PC-9 (cell line): ENCODE measurements around the gene KCNQ1OT1. TPM values are rescaled to one million over a fixed set of nuclear protein-coding genes. Genes with fewer than 3 reads are reported as not detected.

Experiments
- BruUV-seq: library from RNA; stranded (reverse); fragments of 400-500 nt; replicated peaks from 2 replicates; lab custom pipeline; 2021; lab: Mats Ljungman, UMichigan
- CTCF ChIA-PET: fragments of 300-600 bp; sonication (Branson Sonifier 250); formaldehyde crosslinking; loops from one replicate; lab custom pipeline; 2022; ENCODE audit warnings: antibody characterized with exemption; lab: Charles Lee
- POLR2A ChIA-PET: fragments of 300-600 bp; sonication (Branson Sonifier 250); formaldehyde crosslinking; loops from one replicate; lab custom pipeline; 2022; ENCODE audit warnings: antibody characterized with exemption; ENCODE audit not compliant: unreplicated experiment; lab: Charles Lee
- DNase-seq, 2 experiments: peaks; one replicate each; pipeline versions ENCODE4 v3.0.0 to v3.0.0-alpha.2; 2015 to 2022; ENCODE audit warnings: mixed read lengths in 1 of 2
- H2AFZ ChIP-seq: fragments of 200-600 bp; sonication (generic); 2 replicates; pipeline ENCODE4 v1.8.1; 2017; ENCODE audit warnings: antibody characterized with exemption
- H3F3A ChIP-seq: fragments of 200-600 bp; sonication (generic); 2 replicates; pipeline ENCODE4 v1.8.1; 2017; ENCODE audit warnings: antibody characterized with exemption, mild to moderate bottlenecking, low read depth; ENCODE audit not compliant: insufficient read depth
- H3K27ac ChIP-seq: fragments of 200-600 bp; sonication (generic); 2 replicates; pipeline ENCODE4 v1.6.1; 2016; ENCODE audit warnings: mixed run types
- H3K27me3 ChIP-seq: fragments of 200-600 bp; sonication (generic); 2 replicates; pipeline ENCODE4 v1.6.1; 2016; ENCODE audit warnings: low read depth, mixed run types; ENCODE audit not compliant: insufficient read depth
- H3K36me3 ChIP-seq: fragments of 200-600 bp; sonication (generic); 2 replicates; pipeline ENCODE4 v1.6.1; 2016; ENCODE audit warnings: low read depth, mixed run types
- H3K4me1 ChIP-seq: fragments of 200-600 bp; sonication (generic); replicated peaks from 2 replicates; pipeline ENCODE4 v1.6.1; 2016; ENCODE audit warnings: mixed run types; ENCODE audit not compliant: insufficient read depth
- H3K4me2 ChIP-seq: fragments of 200-600 bp; sonication (generic); 2 replicates; pipeline ENCODE4 v1.6.1; 2017; ENCODE audit warnings: mixed run types
- H3K4me3 ChIP-seq: fragments of 200-600 bp; sonication (generic); 2 replicates; pipeline ENCODE4 v1.6.1; 2016; ENCODE audit warnings: mixed run types
- H3K79me2 ChIP-seq: fragments of 200-600 bp; sonication (generic); 2 replicates; pipeline ENCODE4 v1.6.1; 2017; ENCODE audit warnings: low read depth, mixed run types
- H3K9me2 ChIP-seq: fragments of 200-600 bp; sonication (generic); 2 replicates; pipeline ENCODE4 v1.8.1; 2017; ENCODE audit warnings: mild to moderate bottlenecking; ENCODE audit not compliant: insufficient read depth
- H3K9me3 ChIP-seq: fragments of 200-600 bp; sonication (generic); 2 replicates; pipeline ENCODE4 v1.8.1; 2016; ENCODE audit warnings: low read depth; ENCODE audit not compliant: insufficient read depth
- H4K20me1 ChIP-seq: fragments of 200-600 bp; sonication (generic); 2 replicates; pipeline ENCODE4 v1.8.1; 2017; ENCODE audit not compliant: insufficient read depth
- EZH2 ChIP-seq: fragments of 200-600 bp; sonication (generic); IDR thresholded peaks from 2 replicates; pipeline ENCODE4 v1.8.0; 2017; ENCODE audit warnings: antibody characterized with exemption, low read depth
- intact Hi-C: fragments of 100-400 bp; cut with micrococcal nuclease; formaldehyde crosslinking; loops from one replicate; pipeline ENCODE4 v1.10.0; 2022; ENCODE audit not compliant: unreplicated experiment
- total RNA-seq: library from RNA; stranded (reverse); gene quantifications from 2 replicates; pipeline ENCODE4 v1.2.3, GENCODE V29; 2021
- TF ChIP-seq, protein P1 (sequence below): fragments of 200-600 bp; sonication (generic); conservative IDR thresholded peaks from 2 replicates; pipeline ENCODE4 v1.6.1; 2017; ENCODE audit warnings: mixed run types, antibody characterized with exemption, mild to moderate bottlenecking, moderate library complexity

The KCNQ1OT1 gene
- total RNA-seq, 1 experiment from 2014 or later = 3.4 TPM

DNA sequence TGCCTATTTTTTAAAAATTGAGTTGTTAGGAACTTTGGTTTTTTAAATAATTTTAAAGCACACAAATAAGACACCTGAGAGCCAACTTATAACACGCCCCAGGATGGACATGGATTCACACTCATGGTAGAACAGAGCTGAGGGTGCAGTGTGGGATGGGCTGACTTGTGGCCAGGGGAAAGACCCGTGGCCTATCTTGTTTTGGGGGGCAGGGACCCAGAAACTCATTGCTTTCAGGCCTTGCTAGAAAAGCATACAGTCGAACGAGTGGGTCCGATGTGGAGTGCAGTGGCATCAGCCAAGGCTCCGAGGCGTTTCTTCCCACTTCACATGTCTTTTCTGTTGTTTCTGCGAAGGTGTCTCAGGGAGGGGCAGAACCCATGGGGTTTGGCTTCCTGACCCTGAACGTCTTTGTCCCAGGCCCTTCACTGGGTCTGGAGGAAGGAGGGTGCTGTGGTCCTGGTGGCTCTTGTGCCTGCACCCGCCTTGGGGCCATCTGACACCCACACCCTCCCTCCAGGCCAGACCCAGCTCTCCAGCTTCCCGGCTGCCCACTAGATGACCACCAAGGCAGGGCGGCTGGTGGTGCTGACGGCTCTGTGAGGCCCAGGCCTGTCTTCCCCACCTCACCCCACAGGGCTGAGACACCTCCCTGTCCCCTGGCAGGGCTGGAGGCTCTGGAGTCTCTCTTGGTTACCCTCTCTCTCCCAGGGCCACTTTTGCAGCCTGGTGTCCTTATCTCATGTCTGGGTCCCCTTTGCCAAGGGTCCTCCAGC, 134.2 kb downstream of the KCNQ1OT1 start:
- intact Hi-C loops = no loop called here
- H3K4me1 ChIP-seq = no peaks in the 10 kb centered on the region
- CTCF ChIA-PET = no interaction called here
- H3F3A ChIP-seq = no peaks in the 10 kb centered on the region
- no peaks in the 10 kb centered on the region for H3K79me2 ChIP-seq
- no peak for TF ChIP-seq EZH2
- TF ChIP-seq, protein P1, sequence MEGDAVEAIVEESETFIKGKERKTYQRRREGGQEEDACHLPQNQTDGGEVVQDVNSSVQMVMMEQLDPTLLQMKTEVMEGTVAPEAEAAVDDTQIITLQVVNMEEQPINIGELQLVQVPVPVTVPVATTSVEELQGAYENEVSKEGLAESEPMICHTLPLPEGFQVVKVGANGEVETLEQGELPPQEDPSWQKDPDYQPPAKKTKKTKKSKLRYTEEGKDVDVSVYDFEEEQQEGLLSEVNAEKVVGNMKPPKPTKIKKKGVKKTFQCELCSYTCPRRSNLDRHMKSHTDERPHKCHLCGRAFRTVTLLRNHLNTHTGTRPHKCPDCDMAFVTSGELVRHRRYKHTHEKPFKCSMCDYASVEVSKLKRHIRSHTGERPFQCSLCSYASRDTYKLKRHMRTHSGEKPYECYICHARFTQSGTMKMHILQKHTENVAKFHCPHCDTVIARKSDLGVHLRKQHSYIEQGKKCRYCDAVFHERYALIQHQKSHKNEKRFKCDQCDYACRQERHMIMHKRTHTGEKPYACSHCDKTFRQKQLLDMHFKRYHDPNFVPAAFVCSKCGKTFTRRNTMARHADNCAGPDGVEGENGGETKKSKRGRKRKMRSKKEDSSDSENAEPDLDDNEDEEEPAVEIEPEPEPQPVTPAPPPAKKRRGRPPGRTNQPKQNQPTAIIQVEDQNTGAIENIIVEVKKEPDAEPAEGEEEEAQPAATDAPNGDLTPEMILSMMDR = no peak
- POLR2A ChIA-PET = no interaction called here
- H3K9me2 ChIP-seq = no peaks in the 10 kb centered on the region
- no peak for DNase-seq
- no peak overlapping the region for H2AFZ ChIP-seq
- no peak overlapping the region for H3K4me3 ChIP-seq
- BruUV-seq = no TSS peak
- H3K9me3 ChIP-seq = no peaks in the 10 kb centered on the region
- H3K27me3 ChIP-seq = no peaks in the 10 kb centered on the region
- no peaks in the 10 kb centered on the region for H3K36me3 ChIP-seq
- H3K27ac ChIP-seq = no peak overlapping the region
- no peak overlapping the region for H3K4me2 ChIP-seq
- no peaks in the 10 kb centered on the region for H4K20me1 ChIP-seq

DNA sequence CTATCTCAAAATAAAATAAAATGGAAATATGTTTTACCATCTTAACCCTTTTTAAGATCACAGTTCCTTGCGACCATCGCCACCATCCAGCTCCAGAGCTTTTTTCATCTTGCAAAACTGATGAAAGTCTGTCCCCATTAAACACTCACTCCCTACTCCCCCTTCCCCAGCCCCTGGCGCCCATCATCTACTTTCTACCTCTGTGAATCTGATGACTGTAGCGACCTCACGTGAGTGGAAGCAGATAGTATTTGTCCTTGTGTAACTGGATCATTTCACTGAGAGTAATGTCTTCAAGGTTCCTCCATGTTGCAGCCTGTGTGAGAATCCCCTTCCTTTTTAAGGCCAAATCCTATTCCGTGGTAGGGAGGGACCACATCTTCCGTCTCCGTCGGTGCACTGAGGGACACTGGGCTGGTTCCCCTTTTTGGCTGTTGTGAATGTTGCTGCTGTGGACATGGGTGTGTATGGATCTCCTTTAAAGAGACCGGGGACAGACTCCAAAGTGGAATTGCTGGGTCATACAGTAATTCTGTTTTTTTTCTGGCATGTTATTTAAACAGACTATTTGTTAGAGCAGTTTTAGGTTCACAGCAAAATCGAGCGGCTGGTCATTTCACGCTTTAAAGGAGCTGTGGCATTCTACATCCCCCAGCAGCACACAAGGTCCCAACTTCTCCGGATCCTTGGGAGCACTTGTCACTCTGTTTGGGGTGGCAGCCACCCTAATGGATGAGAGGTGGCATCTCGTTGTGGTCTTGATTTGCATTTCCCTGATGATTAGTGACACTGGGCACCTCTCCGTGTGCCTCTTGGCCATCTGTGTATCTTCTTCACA, 135.0 kb downstream of the KCNQ1OT1 start:
- Histone ChIP-seq H3K27me3 (no peaks in the 10 kb centered on the region), H3K79me2 (no peaks in the 10 kb centered on the region), H3K9me2 (no peaks in the 10 kb centered on the region), H3K4me1 (no peaks in the 10 kb centered on the region), H3F3A (no peaks in the 10 kb centered on the region), H3K4me3 (no peak overlapping the region), H4K20me1 (no peaks in the 10 kb centered on the region), H3K9me3 (no peaks in the 10 kb centered on the region), H2AFZ (no peak overlapping the region), H3K36me3 (no peaks in the 10 kb centered on the region), H3K4me2 (no peak overlapping the region), H3K27ac (no peak overlapping the region)
- DNase-seq = no peak
- intact Hi-C loops = no loop called here
- no TSS peak for BruUV-seq
- TF ChIP-seq EZH2 = no peak
- TF ChIP-seq, protein P1 = no peak
- POLR2A ChIA-PET = no interaction called here
- CTCF ChIA-PET = no interaction called here

DNA sequence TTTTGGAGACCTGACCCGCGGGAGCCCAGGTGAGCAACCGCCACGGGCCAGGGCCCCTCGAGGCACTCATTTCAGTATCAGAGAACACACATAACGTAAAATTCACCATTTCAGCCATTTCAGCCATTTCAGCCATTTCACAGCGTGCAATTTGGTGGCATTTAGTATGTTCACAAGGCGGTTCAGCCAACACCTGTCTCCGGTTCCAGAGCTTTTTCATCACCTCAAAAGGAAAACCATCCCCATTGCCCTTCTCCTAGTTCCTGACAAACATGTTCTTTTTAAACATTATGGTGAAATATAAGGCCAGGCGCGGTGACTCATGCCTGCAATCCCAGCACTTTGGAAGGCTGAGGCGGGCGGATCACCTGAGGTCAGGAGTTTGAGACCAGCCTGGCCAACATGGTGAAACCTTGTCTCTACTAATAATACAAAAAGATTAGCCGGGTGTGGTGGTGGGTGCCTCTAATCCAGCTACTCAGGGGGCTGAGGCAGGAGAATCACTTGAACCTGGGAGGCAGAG, 135.7 kb downstream of the KCNQ1OT1 start:
- no peaks in the 10 kb centered on the region for H3K9me2 ChIP-seq
- no peaks in the 10 kb centered on the region for H3F3A ChIP-seq
- H3K79me2 ChIP-seq = no peaks in the 10 kb centered on the region
- H3K4me3 ChIP-seq = no peak overlapping the region
- ChIA-PET CTCF (no interaction called here), POLR2A (no interaction called here)
- intact Hi-C loops = no loop called here
- no peaks in the 10 kb centered on the region for H3K9me3 ChIP-seq
- no peak overlapping the region for H2AFZ ChIP-seq
- H4K20me1 ChIP-seq = no peaks in the 10 kb centered on the region
- no peaks in the 10 kb centered on the region for H3K4me1 ChIP-seq
- no peak overlapping the region for H3K4me2 ChIP-seq
- H3K27ac ChIP-seq = no peak overlapping the region
- no TSS peak for BruUV-seq
- no peaks in the 10 kb centered on the region for H3K36me3 ChIP-seq
- DNase-seq = no peak
- TF ChIP-seq, protein P1 = no peak
- no peak for TF ChIP-seq EZH2
- no peaks in the 10 kb centered on the region for H3K27me3 ChIP-seq
